COR-L47 (cell line): ENCODE results near the gene ZNF708.
"Not testable (repeated sequence)": the region's sequence is repeated elsewhere in the genome, so short reads cannot be mapped to it uniquely, and the experiment has no call there.

Experiments
- DNase-seq: peaks from one replicate; lab custom pipeline; 2025; lab: John Stamatoyannopoulos, UW

Gene ZNF708

DNA sequence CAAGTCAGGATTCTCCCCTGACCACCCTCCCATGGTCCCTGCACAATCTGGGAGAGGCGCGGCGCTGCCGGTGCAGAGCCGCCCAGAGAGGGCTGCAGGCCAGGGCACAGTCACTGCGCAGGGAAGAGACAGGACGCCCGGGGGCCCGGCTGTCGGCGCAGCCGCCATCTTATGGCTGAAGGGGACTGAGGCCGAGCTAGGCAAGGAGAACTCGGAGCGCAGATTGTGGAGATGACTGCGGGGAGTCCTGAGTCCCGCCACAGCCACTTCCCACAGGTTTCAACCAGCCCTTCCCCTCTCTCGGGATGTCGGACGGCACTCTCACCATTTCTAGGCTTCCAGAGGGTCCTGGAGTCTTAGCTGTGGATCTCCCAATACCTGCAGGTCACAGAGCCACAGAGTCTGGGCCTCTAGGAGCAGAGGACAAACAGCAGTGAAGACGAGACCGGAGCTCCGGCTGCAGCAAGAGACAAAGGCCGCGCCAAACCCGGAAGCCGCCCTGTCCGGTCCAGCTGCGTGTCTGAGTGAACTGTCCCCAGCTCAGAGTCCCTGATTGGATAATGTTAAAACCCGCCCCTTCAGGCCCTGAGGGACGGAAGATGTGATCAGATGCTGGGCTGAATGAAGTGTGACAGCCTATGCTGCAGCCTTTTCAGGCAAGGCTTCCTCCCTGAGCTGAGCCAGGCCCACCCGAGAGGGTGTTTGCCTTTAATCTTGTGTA is at the start of gene ZNF708:
Gene ZNF708 (minus strand): TSS at position 526 of the 721 bp plus-strand sequence. CDS start 198 bp downstream, at position 328.
- DNase-seq: peak; percentile 91

DNA sequence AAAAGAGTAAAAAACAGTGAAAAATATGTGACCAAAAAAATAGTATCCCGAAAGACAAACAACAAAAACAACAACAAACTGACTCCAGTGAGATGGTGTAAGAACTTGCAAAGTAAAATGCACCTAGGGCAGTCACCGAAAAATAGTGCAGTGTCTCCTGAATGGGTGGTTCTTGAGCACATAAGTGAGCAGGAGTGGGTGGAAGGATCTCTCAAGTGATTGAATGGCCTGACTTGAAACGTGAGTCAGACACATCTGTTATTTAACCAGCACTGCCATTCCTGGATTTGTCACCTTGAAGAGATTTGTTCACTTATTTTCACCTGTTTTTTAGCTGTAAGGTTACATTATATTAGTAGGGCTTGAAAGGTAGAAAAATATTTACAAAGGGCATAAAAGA is 33.1 kb upstream of the ZNF708 start:
- no peak for DNase-seq

DNA sequence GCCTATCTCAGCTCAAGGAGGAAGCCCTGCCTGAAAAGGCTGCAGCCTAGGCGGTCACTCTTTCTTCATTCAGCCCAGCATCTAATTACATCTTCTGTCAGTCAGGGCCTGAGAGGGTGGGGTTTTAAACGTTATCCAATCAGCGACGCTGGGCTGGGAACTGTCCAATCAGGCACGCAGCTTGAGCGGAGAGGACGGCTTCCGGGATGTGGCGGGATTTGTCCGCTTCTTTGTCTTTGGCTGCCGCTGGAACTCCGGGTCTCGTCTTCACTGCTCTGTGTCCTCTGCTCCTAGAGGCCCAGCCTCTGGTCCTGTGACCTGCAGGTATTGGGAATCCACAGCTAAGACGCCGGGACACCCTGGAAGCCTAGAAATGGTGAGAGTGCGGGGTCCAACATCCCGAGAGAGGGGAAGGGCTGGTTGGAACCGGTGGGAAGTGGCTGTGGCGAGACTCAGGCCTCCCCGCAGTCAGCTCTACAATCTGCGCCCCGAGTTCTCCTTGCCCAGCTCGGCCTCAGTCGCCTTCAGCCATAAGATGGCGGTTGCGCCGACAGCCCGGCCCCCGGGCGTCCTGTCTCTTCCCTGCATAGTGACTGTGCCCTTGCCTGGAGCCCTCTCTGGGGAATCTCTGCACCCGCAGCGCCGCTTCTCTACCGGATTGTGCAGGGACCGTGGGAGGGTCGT is 29.7 kb upstream of the ZNF708 start, which contains the start of gene ZNF738:
Gene ZNF738 (plus strand): TSS at position 233 of the 684 bp plus-strand sequence. CDS start 141 bp downstream, at position 374.
- peak; percentile 93 for DNase-seq

DNA sequence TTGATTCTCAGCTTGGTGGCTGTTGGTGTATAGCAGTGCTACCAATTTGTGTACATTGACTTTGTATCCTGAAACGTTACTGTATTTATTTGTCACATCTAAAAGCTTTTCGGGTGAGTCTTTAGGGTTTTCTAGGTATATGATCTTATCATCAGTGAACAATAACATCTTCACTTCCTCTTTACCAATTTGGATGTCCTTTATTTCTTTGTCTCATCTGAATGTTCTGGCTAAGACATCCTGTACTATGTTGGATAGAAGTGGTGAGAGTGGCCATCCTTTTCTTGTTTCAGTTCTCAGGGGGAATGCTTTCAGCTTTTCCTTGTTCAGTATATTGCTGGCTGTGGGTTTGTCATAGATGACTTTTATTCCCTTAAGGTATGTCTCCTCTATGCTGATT is 23.6 kb upstream of the ZNF708 start:
- no peak for DNase-seq

DNA sequence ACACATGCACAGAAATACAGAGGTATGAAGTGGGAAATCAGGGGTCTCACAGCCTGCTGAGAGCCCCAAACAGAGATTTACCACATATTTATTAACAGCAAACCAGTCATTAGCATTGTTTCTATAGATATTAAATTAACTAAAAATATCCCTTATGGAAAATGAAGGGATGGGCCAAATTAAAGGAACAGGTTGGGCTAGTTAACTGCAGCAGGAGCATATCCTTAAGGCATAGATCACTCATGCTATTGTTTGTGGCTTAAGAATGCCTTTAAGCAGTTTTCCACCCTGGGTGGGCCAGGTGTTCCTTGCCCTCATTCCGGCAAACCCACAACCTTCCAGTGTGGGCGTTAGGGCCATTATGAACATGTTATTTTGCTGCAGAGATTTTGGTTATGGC is 15.6 kb upstream of the ZNF708 start:
- not testable (repeated sequence) for DNase-seq

DNA sequence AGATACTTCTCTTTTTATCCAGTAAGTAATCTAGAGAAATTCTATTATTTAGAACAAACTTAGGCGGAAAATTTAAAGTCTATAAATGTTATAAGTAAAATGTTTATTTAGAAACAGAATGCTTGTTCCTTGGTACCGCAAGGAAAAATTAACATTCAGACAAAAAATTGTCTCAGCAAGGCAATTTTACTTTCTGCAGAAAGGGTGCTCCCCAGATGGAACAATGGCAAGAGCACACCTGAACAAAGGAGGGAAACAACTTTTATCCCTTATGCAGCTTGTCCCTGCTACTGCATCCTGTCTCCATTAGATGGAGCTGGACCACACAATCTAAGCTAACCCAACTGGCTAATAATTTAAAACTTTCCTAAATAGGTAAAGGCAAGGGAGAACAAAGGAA is 6.5 kb upstream of the ZNF708 start:
- no peak for DNase-seq

DNA sequence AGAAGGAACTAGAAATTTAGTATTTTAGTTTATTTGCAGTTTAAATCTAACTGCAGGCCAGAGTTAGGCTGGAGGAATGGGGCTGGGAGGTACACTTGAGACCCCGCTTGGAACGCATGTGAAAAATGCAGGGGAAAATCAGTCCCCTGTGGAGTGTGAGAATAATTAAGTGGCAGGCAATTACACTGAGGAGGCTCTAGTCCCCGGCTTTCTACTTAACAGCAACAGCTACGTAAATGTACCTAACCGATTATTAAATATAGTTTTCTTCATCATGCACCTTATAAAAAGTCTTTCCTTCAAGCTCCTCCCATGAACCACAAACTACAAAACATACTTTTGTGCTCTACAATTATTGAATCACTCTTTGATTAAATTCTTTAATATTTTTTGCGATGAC is 804 bp downstream of the ZNF708 start:
- DNase-seq: peak; percentile 24

DNA sequence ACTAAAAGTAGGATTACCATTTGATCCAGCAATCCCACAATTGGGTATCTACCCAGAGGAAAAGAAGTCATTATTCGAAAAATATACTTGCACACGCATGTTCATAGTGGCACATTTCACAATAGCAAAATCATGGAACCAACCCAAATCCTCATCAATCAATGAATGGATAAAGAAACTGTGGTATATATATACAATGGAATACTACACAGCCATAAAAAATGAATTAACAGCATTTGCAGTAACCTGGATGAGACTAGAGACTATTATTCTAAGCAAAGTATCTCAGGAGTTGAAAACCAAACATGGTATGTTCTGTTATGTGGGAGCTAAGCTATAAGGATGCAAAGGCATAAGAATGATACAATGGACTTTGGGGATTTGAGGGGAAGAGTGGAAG is 3.0 kb downstream of the ZNF708 start:
- no peak for DNase-seq

DNA sequence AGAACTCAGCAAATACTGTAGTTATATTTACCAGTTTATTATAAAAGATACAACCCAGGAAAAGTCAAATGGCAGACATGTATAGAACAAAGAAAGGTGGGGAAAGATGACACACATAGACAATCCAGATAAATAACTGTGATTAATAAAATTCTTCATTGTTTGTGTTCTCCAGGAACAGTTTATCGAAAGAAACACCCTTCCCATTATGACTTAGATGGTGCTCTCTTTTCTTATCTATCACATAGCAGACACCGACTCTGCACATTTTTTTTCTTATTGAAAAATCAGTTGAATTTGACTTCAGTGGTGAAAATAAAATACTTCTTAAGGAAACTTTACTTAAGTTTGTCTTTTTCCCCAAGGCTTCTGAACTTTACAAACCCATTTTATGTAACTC is 6.2 kb downstream of the ZNF708 start:
- no peak for DNase-seq

DNA sequence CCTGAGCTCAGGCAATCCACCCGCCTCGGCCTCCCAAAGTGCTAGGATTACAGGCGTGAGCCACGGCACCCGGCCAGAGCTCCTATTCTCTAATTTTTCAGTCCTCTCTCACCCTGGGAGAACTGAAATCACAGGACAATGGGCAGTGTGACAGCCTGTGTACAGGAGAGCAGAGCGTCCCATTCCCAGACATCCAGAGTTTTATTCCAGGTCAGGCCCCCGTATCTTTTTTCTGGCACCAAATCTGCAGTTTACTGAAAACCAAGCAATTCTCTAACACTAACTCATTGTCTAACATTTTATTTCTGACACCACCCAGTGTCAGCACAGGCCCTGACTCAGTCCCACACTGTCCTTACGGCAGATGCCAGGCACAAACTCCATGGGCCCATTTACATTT is 6.7 kb downstream of the ZNF708 start:
- DNase-seq: no peak

DNA sequence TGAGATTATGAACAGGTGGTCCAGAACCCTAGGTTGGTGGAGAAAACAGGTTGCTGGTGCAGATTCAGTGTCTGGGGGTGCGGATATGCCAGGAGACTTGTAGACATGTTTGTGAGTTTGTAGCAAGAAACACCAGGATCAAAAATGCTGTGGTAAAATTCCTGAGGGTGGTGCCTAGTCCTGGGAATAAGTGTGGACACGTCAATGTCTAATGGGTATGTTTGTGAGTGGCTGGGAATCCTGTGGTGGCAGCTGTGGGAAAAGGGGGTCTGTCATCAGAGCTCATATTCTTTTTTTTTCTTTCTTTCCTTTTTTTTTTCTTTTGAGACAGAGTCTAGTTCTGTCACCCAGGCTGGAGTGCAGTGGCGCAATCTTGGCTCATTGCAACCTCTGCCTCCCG is 7.2 kb downstream of the ZNF708 start:
- no peak for DNase-seq

DNA sequence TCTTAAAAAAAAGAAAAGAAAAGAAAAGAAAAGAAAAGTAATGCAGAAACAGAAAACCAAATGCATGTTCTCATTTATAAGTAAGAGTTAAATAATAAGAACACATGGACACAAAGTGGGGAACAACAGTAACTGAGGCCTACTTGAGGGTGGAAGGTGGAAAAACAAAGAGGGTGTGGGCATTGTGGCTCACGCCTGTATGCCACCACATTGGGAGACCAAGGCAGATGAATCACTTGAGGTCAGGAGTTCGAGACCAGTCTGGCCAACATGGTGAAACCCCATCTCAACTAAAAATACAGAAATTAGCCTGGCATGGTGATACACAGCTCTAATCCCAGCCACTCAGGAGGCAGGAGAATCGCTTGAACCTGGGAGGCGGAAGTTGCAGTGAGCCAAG is 8.1 kb downstream of the ZNF708 start:
- DNase-seq: no peak

DNA sequence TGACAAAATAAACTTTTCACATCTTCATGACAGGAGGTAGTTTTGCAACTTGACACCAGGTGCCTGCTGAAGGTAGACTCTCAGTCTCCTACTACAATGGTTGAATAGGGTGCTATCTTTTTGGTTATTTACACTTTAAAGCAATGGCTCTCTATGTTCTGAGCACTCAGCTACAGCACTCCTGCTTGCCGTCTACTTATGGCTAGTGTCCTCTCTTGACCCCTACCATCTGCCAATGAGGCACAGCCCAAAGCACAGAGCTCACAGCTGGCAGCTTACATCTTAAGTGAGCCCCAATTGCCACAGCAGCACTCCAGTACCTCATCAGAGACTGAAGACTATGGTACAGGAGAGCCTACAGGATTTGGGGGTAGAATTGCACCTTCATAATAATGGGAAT is 11.4 kb downstream of the ZNF708 start:
- no peak for DNase-seq

DNA sequence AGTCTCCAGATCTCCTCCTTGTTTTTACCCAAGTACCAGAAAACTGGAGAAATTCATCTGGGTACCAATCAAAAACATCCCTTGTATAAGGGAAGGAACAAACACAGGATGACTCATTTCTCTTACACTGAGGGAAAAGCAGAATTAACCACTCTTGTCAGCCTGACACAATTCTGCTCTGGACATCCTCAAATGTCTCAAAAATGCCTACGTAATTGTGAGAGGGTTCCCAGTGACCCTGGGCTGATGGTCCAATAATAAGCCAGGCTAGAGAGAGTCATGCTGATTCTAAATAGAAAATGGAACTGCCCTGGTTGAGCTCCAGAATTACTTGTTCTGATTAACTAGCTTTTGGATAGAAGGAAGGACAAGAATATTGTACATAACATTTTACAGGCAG is 14.5 kb downstream of the ZNF708 start:
- DNase-seq: no peak

DNA sequence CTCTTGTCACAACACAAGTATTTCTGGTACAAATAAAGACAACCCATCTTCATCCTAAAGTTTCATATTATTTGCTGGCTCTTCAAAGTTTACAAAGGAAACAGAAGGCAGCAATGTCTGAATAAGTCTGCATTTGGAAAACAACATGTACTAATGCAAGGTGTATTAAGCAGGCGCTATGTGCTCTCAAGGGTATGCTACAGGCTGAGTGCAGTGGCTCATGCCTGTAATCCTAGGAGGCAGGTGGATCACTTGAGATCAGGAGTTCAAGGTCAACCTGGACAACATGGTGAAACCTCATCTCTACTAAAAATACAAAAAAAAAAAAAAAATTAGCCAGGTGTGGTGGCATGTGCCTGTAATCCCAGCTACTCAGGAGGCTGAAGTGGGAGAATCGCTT is 16.4 kb downstream of the ZNF708 start:
- not testable (repeated sequence) for DNase-seq

DNA sequence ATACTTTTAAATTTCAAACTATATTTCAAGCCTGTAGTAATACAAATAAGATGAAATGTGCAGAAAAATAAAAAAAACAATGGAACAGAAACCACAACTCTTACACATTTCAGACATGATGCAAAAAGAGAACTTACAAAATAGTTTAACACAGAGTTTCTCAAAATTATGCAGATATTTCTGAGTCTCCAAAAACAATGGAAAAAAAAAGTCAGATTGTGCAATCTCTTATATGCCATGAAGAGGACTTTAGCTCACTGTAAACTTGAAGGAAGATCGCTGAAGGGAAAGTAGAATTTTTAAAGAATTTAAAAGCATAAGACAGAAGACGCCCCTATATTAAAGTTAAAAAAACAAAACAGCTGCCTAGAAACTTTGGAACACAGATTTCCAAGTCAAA is 20.4 kb downstream of the ZNF708 start:
- DNase-seq: no peak

DNA sequence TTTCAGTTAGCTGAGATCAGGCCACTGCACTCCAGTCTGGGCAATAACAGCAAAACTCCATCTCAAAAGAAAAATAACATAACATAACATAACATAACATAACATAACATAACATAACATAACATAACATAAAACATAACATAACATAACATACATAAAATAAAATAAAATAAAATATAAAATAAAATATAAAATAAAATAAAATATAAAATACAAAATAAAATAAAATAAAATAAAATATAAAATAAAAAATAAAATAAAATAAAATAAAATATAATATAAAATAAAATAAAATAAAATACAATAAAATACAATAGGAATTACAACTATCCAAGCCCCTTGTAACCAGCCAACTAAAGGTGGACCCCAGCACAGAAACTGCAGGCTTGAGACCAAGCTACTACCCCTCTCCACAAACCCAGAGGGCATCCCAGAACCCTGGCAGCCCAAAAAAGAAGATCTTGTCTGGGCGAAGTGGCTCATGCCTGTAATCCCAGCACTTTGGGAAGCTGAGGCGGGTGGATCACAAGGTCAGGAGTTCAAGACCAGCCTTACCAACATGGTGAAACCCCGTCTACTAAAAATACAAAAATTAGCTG is 22.2 kb downstream of the ZNF708 start:
- not testable (repeated sequence) for DNase-seq

DNA sequence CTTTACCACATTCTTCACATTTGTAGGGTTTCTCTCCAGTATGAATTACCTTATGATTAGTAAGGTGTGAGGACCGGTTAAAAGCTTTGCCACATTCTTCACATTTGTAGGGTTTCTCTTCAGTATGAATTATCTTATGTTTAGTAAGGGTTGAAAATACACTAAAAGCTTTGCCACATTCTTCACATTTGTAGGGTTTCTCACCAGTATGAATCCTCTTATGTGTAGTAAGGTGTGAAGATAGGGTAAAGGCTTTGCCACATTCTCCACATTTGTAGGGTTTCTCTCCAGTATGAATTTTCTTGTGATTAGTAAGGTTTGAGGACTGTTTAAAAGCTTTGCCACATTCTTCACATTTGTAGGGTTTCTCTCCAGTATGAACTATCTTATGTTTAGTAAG is 35.4 kb downstream of the ZNF708 start:
- not testable (repeated sequence) for DNase-seq

DNA sequence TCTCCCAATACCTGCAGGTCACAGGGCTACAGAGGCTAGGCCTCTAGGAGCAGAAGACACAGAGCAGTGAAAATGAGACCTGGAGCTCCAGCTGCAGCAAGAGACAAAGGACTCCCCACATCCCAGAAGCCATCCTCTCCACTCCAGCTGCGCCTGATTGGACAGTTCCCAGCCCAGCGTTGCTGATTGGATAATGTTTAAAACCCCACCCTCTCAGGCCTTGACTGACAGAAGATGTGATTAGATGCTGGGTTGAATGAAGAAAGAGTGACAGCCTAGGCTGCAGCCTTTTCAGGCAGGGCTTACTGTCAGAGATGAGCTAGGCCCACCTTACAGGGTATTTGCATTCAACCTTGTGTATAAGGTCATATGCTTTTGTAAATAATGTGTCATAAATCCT is 59.4 kb downstream of the ZNF708 start:
- no peak for DNase-seq

DNA sequence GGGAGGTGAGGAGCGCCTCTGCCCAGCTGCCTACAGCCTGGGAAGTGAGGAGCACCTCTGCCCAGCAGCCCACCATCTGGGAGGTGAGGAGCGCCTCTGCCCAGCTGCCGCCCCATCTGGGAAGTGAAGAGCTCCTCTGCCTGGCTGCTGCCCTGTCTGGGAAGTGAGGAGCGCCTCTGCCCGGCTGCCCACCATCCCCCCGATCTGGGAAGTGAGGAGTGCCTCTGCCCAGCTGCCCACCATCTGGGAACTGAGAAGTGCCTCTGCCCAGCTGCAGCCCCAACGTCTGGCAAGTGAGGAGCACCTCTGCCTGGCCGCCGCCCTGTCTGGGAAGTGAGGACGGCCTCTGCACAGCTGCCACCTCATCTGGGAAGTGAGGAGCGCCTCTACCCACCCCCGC is 64.3 kb downstream of the ZNF708 start:
- DNase-seq: no peak

DNA sequence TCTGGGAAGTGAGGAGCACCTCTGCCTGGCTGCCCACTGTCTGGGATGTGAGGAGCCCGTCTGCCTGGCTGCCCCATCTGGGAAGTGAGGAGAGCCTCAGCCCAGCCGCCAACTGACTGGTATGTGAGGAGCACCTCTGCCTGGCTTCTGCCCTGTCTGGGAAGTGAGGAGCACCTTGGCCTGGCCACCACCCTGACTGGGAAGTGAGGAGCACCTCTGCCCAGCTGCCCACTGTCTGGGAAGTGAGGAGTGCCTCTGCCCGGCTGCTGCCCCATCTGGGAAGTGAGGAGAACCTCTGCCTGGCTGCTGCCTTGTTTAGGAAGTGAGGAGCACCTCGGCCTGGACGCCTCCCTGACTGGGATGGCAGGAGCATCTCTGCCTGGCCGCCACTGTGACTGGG is 64.8 kb downstream of the ZNF708 start:
- no peak for DNase-seq

DNA sequence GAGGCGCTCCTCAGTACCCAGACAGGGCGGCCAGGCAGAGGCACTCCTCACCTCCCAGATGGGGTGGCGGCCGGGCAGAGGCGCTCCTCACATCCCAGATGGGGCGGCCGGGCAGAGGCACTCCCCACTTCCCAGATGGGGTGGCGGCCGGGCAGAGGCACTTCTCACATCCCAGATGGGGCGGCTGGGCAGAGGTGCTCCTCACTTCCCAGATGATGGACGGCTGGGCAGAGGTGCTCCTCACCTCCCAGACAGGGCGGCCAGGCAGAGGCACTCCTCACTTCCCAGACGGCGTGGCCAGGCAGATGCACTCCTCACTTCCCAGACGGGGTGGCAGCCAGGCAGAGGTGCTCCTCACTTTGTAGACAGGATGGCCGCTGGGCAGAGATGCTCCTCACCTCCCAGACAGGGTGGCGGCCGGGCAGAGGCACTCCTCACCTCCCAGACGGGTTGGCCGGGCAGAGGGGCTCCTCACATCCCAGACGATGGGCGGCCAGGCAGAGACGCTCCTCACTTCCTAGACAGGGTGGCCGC is 68.3 kb downstream of the ZNF708 start:
- not testable (repeated sequence) for DNase-seq
